HG03342 (cell line): ENCODE results near the gene DGKQ.
"Not testable (repeated sequence)": the region's sequence is repeated elsewhere in the genome, so short reads cannot be mapped to it uniquely, and the experiment has no call there.

Experiments
- ATAC-seq: cut with Tn5 transposase; IDR thresholded peaks from one replicate; pipeline ENCODE4 v1.9.1; 2021; ENCODE audit warnings: mild to moderate bottlenecking, moderate library complexity; ENCODE audit not compliant: unreplicated experiment

The DGKQ gene

DNA sequence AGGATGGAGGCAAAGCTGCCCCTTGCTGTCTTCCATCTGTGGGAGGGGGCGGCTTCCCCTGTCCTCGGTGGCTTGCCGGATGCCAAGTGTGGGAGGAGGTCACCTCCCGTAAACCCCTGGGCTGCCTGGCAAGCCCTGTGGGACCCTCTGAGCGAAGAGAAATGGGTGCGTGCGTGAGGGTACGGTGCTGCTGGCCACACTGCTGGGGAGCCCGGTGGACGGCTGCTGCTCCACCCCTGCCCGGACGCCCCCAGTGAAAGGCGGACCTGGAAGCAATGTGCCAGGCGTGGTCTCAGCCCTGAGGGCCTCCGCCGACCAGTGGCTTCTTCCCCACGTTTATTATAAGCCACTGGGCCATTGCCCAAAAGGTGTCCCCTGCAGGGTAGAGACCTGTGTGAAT, 8.9 kb upstream of the DGKQ start:
- ATAC-seq = no peak

- ATAC-seq = no peak
Measured at GRCh38 chr4:978957-979701, 5.8 kb upstream of the DGKQ start.

DNA sequence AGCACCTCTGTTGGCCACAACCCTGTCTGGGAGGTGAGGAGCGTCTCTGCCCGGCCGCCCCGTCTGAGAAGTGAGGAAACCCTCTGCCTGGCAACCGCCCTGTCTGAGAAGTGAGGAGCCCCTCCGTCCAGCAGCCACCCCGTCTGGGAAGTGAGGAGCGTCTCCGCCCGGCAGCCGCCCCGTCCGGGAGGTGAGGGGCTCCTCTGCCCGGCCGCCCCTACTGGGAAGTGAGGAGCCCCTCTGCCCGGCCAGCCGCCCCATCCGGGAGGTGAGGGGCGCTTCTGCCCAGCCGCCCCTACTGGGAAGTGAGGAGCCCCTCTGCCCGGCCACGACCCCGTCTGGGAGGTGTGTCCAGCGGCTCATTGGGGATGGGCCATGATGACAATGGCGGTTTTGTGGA, 2.6 kb upstream of the DGKQ start:
- ATAC-seq = not testable (repeated sequence)

DNA sequence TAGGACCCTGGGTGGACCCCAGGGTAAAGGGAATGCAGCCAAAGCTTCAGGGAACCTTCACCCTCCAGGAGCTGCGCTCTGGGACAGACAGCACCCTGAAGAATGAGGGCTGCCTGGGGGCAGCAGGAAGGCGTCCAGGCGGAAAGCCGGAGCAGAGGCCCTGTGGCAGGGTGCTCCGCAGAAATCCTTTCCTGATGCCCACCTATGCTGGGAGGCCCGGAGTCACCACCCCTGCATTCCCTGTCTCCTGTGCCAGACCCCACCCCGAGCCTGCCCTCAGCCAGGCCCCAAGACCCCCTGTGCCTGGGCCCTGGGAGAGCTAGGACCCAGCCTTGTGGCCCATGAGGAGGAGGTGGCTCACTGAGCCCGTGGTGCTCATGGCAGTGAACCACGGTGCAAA, 1.3 kb upstream of the DGKQ start:
- no peak for ATAC-seq

GRCh38 chr4:972651-973424, 531 bp downstream of the DGKQ start:
- ATAC-seq = peak; percentile 37

GRCh38 chr4:971666-972500, 1.5 kb downstream of the DGKQ start:
- ATAC-seq = no peak

DNA sequence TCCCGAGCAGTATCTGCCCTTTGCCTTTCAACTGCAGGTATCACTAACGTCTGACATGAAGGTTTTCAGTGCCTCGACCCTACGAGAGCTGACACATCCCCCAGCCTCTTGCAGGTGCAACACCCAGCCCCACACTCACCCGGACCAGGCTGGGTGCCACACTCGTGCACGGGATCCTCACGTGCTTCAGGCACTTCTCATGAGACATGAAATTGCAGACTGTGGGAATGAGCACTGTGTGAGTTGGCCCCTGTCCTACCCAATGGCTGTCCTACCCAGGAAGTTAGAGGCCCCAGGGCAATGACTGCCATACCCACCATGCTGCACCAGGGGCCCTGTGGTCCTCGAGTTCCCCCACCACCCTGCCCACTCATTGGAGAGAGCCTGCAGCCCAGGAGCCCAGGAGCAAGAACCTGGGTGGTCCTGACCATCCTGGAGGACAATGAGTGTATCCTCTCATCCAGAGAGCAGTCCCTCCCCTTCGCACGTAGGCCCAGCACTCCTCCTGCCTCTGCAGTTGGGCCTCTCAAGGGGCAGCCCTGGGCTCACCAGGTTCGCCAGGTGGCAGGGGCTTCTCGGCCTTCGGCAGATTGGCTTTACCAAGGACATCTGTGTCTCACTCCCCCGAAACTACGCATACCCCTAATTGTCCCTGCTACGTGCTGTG, 2.4 kb downstream of the DGKQ start:
- ATAC-seq = no peak

DNA sequence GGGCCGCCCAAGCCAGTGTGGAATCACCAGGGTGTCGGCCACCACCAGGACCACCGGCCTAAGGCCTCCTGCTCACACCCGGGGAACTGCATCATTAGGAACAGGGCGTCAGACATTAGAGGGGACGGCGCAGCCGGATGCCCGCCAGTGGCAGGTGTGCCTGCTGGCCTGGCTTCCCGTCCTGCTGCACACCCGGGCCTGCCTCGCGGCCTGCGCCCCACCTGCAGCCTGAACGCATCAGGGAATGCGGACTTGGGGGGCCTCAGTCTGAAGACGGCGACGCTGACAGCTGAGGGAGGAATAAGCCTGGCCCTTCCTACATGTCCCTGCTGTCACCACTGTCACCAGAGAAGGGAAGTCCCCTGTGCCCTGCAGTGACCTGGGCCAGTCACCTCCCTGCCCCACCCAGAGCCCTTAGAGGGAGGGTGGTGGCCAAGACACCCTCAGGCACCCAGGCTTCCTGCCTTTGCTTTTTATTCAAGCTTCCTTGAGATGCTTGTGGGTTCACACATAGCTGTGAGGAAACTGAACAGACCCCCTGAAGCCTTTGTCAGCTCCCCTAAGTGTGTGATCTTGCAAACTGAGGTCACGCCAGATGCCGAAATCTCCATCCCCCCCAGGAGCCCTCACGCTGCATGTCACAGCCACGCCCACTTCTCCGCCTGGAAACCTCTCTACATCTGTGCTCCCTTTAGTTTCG, 3.2 kb downstream of the DGKQ start:
- ATAC-seq = no peak

GRCh38 chr4:968621-969394, 4.6 kb downstream of the DGKQ start:
- no peak for ATAC-seq

DNA sequence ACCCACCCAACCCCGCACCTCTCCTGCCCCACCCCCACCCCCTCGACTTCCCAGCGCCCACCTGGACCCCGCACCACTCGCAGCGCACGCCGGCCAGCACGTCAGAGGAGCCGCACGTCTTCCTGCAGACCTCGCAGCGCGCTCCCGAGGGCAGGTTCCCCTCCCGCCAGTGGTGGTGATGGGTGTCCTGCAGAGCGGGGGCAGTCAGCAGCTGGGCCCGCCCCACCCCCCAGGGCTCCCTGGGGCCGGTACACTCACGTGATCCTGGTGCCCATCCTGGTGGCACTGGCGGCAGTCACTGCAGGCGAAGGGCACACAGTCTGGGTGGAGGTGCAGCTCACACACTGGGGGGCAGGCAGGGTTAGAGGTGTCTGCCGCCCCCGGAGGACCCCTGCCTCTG, 5.1 kb downstream of the DGKQ start:
- no peak for ATAC-seq

DNA sequence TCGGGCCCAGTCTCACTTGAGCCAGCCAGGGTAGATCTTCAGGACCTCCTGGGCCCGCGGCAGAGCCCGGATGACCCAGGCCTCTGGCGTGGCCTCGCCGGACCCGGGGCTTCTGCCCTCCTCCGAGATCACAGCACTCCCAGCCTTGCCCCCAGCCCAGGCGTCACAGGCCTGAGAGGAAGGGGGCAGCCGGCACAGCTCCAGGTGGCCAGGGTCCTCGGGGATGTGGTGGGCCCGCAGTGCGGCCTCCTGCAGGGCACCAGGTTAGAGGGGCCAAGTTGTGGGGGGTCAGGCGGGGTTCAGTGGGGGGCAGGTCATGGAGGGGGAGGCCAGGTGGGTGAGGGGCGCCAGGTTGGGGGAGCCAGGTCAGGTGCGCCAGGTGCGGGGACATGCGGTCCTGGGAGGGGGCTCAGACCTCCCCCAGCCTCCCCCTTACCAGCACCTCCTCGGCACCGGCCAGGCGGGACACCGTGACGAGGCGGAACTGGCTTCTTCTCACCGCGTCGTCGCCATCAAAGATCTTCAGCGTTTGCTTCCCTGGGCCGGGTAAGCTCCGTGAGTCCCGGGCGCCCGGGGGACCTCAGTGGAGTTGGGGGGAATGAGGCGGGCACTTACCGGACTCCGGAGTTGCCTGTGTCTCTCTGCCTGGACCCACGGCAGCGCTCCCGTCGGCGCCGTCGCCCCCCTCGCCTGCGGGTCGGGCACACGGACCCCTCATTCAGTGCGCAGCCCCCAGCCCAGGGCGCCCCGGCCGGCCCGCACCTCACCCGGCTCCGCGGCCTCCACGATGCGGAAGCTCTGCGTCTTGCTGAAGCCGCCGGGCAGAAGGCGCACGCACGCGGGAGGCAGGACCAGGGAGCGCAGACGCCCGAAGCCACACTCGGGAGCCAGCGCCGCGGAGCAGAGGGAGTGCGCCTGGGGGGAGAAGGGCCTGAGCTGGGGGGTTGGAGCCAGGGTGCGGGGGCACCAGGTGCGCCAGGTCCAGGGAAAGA, 6.0 kb downstream of the DGKQ start:
- ATAC-seq = no peak

GRCh38 chr4:966266-967112, 6.9 kb downstream of the DGKQ start:
- no peak for ATAC-seq

GRCh38 chr4:965766-966134, 7.6 kb downstream of the DGKQ start:
- ATAC-seq = no peak

DNA sequence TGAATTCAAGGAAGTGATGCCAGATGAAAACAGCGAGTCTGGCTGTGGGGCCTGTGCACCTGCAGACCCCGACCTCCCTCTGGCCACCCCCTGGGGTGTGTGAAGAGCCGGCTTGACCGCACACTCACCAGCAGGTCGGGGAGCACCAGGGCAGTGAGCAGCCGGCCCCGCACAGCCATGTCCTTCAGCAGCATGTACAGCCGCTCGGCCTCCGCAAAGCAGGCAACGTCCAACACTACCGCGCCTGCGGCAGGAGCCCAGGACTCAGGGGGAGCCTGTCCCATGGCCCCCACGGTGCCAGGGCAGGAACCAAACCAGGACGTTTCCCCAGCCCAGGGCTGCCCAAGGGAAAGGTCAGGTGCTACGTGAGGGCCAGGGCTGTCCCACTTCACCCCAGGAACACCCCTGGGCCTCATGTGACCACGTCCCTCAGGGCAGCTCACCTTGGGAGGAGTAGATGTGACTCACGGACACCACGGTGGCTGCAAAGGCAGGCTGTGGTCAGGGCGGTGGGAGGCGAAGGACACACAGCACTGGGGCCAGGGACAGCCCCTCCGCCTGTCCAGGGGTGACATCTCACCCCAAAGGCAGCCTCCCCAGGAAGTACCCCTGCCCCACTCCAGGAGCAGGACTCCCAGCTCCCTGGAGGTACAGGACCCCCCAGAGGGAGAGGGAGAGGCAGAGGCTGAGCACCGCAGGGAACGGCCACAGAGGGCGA, 8.2 kb downstream of the DGKQ start:
- no peak for ATAC-seq

DNA sequence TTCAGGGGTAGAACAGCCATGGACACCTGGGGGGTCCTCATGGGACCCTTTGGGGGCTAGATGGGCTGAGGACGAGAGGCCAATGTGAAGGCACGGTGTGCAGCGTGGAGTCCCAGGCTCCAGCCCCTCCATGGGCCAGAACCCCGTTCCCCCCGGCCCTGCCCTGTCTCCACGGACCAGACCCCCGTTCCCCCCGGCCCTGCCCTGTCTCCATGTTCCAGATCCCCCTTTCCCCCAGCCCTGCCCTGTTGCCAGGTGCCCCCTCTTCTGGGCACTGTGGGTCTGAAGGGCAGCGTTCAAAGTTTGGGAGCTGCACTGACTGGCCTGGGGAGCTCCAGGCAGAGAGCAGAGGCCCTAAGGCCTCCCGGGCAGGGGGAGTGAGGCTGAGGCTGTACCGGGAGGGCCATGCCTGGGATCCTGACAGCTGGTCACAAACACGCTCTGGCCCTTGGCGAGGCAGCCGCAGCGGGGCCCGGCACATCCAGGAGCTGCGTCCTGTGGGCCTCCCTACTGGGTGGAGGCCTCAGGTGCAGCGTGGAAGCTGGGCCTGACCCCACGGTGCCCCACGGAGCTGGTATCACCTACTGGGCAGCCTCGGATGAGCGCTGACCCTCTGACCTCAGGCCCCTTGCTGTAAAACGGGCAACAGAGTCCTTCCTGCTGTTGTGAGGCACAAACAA, 8.9 kb downstream of the DGKQ start:
- ATAC-seq = no peak
